Activated naive CD8-positive, alpha-beta T cell treated with anti-CD3 and anti-CD28 coated beads, Interleukin-2, amount 10 ng/mL, durations not matched to agents 7 days and 5 days (primary cell): ENCODE measurements around the gene BRD7. TPM values are rescaled to one million over a fixed set of nuclear protein-coding genes. Genes with fewer than 3 reads are reported as not detected.

Source experiments
- ATAC-seq: fragments of 150-1000 bp; cut with Tn5 transposase; one replicate; pipeline ENCODE4 v1.10.0; 2021; ENCODE audit warnings: low read depth, moderate library complexity
- POLR2A ChIA-PET: fragments of 350-600 bp; sonication (Branson Sonifier 250); formaldehyde crosslinking; loops from one replicate; lab custom pipeline; 2021; ENCODE audit warnings: antibody characterized with exemption; lab: Charles Lee
- DNase-seq: peaks from one replicate; pipeline ENCODE4 v3.0.0; 2021
- H3K27ac Mint-ChIP-seq: one replicate; pipeline ENCODE4 v1.8.0; 2022; ENCODE audit warnings: mild to moderate bottlenecking, mixed read lengths
- H3K27me3 Mint-ChIP-seq: one replicate; pipeline ENCODE4 v1.8.0; 2022; ENCODE audit warnings: mild to moderate bottlenecking, moderate library complexity, mixed read lengths
- H3K36me3 Mint-ChIP-seq: one replicate; pipeline ENCODE4 v1.8.0; 2021; ENCODE audit warnings: mild to moderate bottlenecking, mixed read lengths
- H3K4me1 Mint-ChIP-seq: one replicate; pipeline ENCODE4 v1.8.0; 2021; ENCODE audit warnings: mixed read lengths
- H3K4me3 Mint-ChIP-seq: one replicate; pipeline ENCODE4 v1.8.0; 2022; ENCODE audit warnings: mild to moderate bottlenecking, moderate library complexity, mixed read lengths
- H3K9me3 Mint-ChIP-seq: one replicate; pipeline ENCODE4 v1.8.0; 2021; ENCODE audit warnings: mixed read lengths
- total RNA-seq, 2 experiments: library from RNA; stranded (reverse); gene quantifications; one replicate each; pipeline ENCODE4 v1.2.3, GENCODE V29; 2021

BRD7 gene
- total RNA-seq, 2 experiments from 2014 or later, result 81.4 to 84.3 TPM

DNA sequence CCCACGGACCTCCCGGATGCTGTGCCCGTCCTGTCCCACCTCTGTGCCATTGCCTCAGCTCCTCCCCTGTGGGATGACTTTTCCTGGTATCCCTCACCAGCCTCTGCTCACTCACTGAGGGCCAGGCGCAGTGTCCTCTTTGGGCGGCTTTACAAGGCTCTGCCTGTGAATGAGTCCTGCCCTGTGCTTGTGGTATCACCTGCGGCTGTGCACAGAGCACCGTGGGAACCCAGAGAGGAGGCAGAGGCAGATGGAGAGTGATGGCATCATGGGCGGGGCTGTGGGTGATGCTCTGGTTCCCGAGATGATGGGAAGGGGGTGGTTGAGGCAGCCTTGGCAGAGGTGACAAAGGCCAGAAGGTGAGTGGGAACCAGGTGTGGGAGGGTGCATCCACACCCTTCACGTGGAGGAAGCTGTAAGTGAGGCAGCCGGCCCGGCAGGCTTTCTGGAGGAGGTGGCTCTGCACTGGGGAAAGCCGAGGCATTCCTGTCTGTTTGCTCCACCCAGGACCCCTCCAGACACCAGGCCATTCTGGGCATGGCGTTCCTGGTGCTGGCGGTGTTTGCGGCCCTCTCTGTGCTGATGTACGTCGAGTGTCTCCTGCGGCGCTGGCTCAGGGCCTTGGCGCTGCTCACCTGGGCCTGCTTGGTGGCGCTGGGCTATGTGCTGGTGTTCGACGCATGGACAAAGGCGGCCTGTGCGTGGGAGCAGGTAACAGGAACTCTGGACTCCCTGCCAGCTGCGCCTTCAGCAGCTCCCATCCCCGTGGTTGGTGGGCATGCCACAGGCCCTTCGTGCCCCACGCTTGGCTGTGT, 78.6 kb downstream of the BRD7 start:
- DNase-seq (no peak), ATAC-seq (no peak)
- POLR2A ChIA-PET, result no interaction called here
- H3K4me3 Mint-ChIP-seq, result no peak overlapping the region
- no peaks in the 10 kb centered on the region for H3K27me3 Mint-ChIP-seq
- H3K4me1 Mint-ChIP-seq, result peaks cover 8% of the 10 kb centered on the region
- peaks cover 2% of the 10 kb centered on the region for H3K9me3 Mint-ChIP-seq
- peaks cover 20% of the 10 kb centered on the region for H3K36me3 Mint-ChIP-seq
- H3K27ac Mint-ChIP-seq, result no peak overlapping the region

DNA sequence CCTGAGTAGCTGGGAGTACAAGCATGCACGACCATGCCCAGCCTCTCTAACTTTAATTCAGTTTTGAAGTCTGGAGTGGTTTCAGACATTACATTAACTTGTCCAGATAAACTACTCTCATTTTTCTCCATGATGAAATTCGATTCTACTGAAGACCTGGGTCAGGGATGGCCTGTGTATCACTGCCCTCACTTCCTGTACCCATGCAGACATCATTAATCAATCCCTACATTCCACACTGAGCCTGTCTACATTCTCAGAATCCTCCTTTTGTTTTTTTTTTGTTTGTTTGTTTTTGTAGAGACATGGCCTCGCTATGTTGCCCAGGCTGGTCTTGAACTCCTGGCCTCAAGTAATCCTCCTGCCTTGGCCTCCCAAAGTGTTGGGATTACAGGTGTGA, 79.9 kb downstream of the BRD7 start:
- Mint-ChIP-seq H3K4me3 (no peak overlapping the region), H3K36me3 (peaks cover 18% of the 10 kb centered on the region), H3K27me3 (no peaks in the 10 kb centered on the region), H3K9me3 (peaks cover 2% of the 10 kb centered on the region), H3K4me1 (peaks cover 13% of the 10 kb centered on the region), H3K27ac (peak overlapping the region; percentile 31)
- POLR2A ChIA-PET, result no interaction called here
- no peak for DNase-seq
- ATAC-seq, result no peak

DNA sequence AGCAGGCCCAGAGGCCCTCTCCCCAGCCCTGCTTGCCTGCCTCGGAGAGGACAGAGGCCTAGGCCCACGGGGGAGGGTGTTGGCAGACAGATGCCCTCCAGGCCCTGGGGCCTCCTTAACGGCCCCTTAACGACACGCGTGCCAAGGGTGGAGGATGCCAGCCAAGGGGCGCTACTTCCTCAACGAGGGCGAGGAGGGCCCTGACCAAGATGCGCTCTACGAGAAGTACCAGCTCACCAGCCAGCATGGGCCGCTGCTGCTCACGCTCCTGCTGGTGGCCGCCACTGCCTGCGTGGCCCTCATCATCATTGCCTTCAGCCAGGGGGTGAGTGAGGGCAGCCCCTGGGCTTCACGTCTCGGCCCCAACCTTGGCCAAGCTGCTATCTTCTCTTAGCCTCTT, 80.8 kb downstream of the BRD7 start:
- Mint-ChIP-seq H3K4me3 (no peak overlapping the region), H3K27ac (no peak overlapping the region), H3K9me3 (peaks cover 2% of the 10 kb centered on the region), H3K36me3 (peaks cover 21% of the 10 kb centered on the region), H3K27me3 (no peaks in the 10 kb centered on the region), H3K4me1 (peaks cover 19% of the 10 kb centered on the region)
- no peak for ATAC-seq
- no peak for DNase-seq
- POLR2A ChIA-PET, result interaction anchor here (0.8 kb wide), 1 partner anchor 37 kb away, joined by 3 read pairs; no protein-coding TSS in a partner anchor

DNA sequence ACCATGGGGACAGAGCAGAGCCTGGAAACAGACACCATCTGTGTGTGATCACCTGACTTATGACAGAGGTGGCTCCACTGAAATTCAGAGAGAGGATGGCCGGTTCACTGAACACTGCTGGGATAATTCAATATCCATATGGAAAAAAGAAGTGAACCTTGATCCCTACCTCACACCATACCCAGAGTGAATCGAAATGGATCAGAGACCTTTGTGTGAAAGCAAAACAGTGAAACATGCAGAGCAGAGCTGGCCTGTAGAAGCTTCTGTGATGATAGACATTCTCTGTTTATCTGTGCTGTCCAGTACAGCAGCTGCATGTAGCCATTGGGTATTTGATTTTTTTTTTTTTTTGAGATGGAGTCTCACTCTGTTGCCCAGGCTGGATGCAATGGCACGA, 82.1 kb downstream of the BRD7 start:
- Mint-ChIP-seq H3K4me3 (no peak overlapping the region), H3K4me1 (peaks cover 29% of the 10 kb centered on the region), H3K36me3 (peaks cover 21% of the 10 kb centered on the region), H3K9me3 (peaks cover 2% of the 10 kb centered on the region), H3K27me3 (no peaks in the 10 kb centered on the region), H3K27ac (no peak overlapping the region)
- POLR2A ChIA-PET, result interaction anchor here (1.0 to 1.5 kb wide), 2 partner anchors 12 to 43 kb away, joined by 3 to 5 read pairs; no protein-coding TSS in a partner anchor
- ATAC-seq, result no peak
- no peak for DNase-seq

DNA sequence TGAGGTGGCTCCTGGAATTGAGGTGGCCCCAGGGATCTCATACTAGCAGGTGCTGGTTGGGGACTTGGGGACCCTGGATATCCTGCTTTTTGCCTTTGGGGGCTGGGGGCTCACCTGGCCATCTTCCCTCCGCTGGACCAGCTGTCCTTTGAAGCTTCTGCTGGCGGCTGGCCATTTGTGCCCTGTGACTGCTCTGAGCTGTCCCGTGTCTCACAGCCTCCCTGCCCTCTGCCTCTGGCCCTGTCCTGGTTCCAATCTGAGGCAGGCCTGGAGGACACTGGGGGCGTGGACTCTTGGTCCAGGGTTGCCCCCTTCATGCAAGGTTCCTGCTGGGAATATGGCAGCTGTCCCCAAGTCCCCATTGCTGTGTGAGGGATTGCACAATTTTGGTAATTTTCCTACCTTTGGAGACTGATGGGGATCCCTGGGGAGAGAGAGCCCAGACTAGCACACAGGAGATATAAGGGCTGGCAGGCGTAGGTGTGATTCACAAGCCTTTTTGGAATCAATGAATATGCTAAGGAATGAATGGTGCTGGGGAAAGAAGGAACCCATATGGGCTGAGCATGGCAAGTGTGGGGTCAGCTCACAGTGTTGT, 83.3 kb downstream of the BRD7 start:
- Mint-ChIP-seq H3K4me1 (peaks cover 35% of the 10 kb centered on the region), H3K27ac (peak overlapping the region; percentile 42), H3K9me3 (peaks cover 2% of the 10 kb centered on the region), H3K36me3 (peaks cover 22% of the 10 kb centered on the region), H3K4me3 (no peak overlapping the region), H3K27me3 (no peaks in the 10 kb centered on the region)
- POLR2A ChIA-PET, result interaction anchor here (1.0 kb wide), 1 partner anchor 42 kb away, joined by 3 read pairs; no protein-coding TSS in a partner anchor
- no peak for DNase-seq
- ATAC-seq, result no peak

DNA sequence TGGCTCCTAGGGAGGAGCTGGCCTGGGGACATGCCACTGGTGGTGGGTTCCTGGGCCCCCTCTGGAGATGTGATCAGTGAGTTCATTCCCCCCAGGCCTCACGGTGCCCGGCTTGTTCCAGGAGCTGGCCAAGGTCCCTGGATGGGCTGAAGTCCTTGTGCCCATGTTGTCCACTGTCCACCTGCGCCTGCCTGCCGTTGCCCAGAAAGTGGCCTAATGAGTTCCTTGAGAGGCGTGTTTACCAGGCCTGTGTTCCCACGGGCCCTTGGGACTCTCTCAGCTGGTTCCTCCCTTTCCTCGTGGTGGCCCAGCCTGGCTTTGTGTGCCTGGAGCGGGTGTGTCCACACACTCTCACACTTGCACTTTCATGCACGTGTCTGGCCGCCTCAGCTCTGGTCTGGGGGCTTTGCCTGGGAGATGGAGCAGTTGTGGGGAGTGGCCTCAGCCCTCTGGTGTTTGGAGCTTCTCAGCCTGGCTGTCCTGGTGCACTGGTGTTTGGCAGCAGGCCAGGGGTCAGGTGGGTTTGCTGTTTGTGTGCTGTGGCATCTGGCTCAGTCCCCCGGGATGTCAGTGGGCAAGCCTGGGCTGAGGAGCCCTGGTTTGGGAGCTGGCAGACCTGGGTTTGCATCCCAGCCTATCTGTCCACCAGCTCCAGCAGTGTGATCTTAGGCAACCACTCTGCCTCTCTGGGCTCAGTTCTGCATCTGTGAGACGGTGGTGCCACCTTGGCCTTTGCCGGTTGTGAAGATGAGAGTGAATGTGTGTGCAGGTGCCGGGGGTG, 84.5 kb downstream of the BRD7 start:
- H3K9me3 Mint-ChIP-seq, result peaks cover 2% of the 10 kb centered on the region
- H3K4me1 Mint-ChIP-seq, result peaks cover 46% of the 10 kb centered on the region
- POLR2A ChIA-PET, result interaction anchor here (1.3 to 3.4 kb wide), 2 partner anchors 11 to 29 kb away, joined by 4 to 20 read pairs; no protein-coding TSS in a partner anchor
- H3K27me3 Mint-ChIP-seq, result no peaks in the 10 kb centered on the region
- ATAC-seq (no peak), DNase-seq (no peak)
- H3K27ac Mint-ChIP-seq, result peak overlapping the region; percentile 44
- H3K36me3 Mint-ChIP-seq, result peaks cover 33% of the 10 kb centered on the region
- no peak overlapping the region for H3K4me3 Mint-ChIP-seq

DNA sequence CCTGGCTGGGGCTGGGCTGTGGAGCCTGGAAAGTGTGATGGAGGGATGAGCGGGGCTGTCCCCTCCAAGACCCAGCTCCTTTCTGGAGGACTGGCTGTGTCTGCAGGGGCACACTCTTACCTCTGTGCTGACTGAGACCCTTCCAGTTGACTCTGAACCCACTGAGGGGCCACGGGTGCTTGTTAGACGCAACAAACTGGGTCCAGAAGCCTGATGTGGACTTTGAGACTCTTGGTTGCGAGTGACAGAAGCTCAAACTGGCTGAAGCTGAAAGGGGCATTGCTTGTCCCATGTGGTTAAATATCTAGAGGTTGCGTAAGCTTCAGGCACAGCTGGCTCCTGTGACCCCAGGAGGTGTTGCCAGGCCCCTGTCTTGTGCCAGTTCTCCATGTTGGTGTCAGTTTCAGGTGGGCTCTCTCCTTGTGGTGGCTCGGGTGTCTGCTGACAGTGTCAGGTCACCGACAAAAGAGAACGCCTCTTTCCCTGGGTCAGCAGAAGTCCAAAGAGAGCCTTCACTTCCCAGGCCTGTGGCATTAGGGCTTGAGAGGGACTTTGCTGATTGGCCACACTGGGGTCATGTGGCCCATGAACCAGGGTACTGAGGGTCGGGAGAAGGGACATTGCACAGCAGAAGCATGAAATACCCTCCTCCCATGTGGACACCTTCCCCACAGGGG, 85.7 kb downstream of the BRD7 start:
- DNase-seq (no peak), ATAC-seq (no peak)
- POLR2A ChIA-PET, result interaction anchor here (1.1 to 7.0 kb wide), 5 partner anchors 10 to 258 kb away, joined by 3 to 51 read pairs (median 4); partner anchors contain the start of genes ADCY7 and CNEP1R1
- H3K36me3 Mint-ChIP-seq, result peaks cover 35% of the 10 kb centered on the region
- peaks cover 2% of the 10 kb centered on the region for H3K9me3 Mint-ChIP-seq
- peaks cover 57% of the 10 kb centered on the region for H3K4me1 Mint-ChIP-seq
- peak overlapping the region; percentile 64 for H3K4me3 Mint-ChIP-seq
- H3K27me3 Mint-ChIP-seq, result no peaks in the 10 kb centered on the region
- H3K27ac Mint-ChIP-seq, result no peak overlapping the region

DNA sequence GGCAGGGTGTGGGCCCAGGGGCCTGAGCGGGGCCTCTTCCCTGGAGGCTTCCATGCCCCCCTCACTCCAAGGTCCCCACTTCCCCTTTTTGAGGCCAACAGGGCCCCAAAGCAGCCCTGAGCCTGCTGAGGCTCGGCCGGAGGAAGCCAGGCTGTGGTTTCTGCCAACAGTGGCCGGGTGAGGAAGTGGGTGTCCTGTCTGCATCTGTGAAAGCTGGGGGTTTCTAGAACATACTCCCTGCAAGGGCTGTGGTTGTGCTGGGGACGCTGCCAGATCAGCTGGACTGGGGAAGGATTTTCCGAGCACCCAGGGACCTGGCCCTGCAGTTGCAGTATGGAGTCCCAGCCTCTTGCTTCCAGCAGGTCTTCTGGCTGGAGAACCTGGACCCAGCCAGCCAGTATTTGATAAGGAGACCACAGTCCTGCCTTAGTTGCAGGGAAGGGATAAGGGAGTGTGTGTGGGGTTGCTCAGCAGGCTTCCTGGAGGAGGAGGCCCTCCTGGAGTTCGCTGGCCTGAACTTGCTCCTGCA, 86.7 kb downstream of the BRD7 start:
- Mint-ChIP-seq H3K4me3 (peak overlapping the region; percentile 64), H3K27me3 (no peaks in the 10 kb centered on the region), H3K9me3 (peaks cover 2% of the 10 kb centered on the region), H3K27ac (peak overlapping the region; percentile 63), H3K4me1 (peaks cover 67% of the 10 kb centered on the region), H3K36me3 (peaks cover 42% of the 10 kb centered on the region)
- POLR2A ChIA-PET, result interaction anchor here (0.8 to 7.0 kb wide), 8 partner anchors 9 to 257 kb away, joined by 3 to 51 read pairs (median 4); partner anchors contain the start of genes ADCY7 and CNEP1R1
- DNase-seq, result peak; percentile 73
- peak; percentile 79 for ATAC-seq

DNA sequence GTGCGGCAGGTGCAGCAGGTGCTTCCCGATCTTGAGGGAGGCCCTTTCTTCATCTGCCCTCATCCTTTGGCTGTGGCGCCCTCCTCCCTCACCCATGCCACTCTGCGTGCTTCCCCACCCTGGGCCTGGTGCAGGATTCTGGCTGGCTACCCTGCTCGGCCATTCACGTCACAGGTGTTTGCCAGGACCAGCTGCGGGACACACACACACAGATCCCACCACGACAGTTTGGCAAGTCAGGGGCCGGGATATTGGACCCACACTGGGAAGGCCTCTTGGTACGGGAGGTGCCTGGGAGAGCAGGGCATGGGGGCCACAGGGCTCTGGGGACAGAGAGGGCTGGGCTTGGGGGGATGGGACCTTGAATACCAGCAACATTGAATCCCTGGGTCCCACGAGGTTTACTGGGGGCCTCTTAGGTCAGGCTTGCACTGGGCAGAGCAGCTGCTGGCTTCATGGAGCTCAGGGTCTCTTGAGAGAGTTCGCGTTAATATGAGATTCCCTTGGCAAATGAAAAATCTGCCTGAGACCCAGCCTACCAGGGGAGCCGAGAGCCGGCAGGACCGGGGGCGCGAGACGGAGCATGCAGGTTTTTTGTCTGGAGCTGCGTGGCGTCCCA, 87.3 kb downstream of the BRD7 start:
- Mint-ChIP-seq H3K27ac (peak overlapping the region; percentile 63), H3K27me3 (no peaks in the 10 kb centered on the region), H3K36me3 (peaks cover 41% of the 10 kb centered on the region), H3K4me3 (peak overlapping the region; percentile 64), H3K9me3 (peaks cover 2% of the 10 kb centered on the region), H3K4me1 (peaks cover 72% of the 10 kb centered on the region)
- DNase-seq (no peak), ATAC-seq (no peak)
- POLR2A ChIA-PET, result interaction anchor here (0.8 to 7.0 kb wide), 7 partner anchors 8 to 256 kb away, joined by 3 to 51 read pairs (median 4); partner anchors contain the start of genes ADCY7 and CNEP1R1

DNA sequence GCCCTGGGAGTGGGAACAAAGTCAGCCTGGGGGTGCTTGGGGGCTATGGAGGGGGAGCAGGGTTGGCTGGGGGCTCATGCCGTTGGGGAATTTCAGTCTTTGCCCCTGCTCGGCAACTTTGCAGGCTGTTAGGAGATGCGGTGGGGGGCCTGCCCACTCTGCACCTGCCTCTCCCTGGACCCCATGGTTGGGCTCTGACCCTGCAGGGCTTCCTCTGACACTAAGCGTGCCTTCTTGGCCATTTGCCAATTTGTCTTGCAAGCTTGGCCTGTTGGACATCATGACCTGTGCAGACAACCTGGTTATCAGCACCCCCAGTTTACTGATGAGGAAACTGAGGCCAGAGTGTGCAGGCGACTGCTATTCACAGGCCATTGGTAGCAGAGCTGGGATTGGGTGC, 87.9 kb downstream of the BRD7 start:
- ATAC-seq (no peak), DNase-seq (no peak)
- no peaks in the 10 kb centered on the region for H3K27me3 Mint-ChIP-seq
- no peak overlapping the region for H3K27ac Mint-ChIP-seq
- no peak overlapping the region for H3K4me3 Mint-ChIP-seq
- peaks cover 73% of the 10 kb centered on the region for H3K4me1 Mint-ChIP-seq
- H3K36me3 Mint-ChIP-seq, result peaks cover 39% of the 10 kb centered on the region
- peaks cover 2% of the 10 kb centered on the region for H3K9me3 Mint-ChIP-seq
- POLR2A ChIA-PET, result interaction anchor here (7.0 kb wide), 1 partner anchor 13 kb away, joined by 51 read pairs; the partner anchor contains the start of gene ADCY7

DNA sequence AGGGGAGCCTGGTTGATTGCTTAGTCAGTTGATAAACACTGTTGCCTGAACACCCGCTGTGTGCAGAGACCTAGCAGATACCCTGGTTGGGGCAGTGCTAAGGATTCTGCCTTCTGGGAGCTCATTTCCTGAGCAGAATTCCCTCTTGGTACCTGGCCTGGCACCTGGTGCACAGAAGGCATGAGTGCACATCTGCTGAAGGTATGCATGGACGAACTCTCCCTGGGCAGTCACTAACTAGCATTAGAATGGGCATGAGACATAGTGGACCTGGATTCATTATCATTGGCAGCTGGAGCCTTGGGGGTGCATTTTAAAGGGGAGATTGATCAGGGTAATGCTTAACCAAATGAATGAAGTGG, 89.3 kb downstream of the BRD7 start:
- Mint-ChIP-seq H3K27ac (no peak overlapping the region), H3K4me3 (no peak overlapping the region), H3K36me3 (peaks cover 33% of the 10 kb centered on the region), H3K27me3 (no peaks in the 10 kb centered on the region), H3K9me3 (no peaks in the 10 kb centered on the region), H3K4me1 (peaks cover 73% of the 10 kb centered on the region)
- ATAC-seq, result no peak
- POLR2A ChIA-PET, result interaction anchor here (0.7 to 7.0 kb wide), 2 partner anchors 11 to 70 kb away, joined by 3 to 51 read pairs; partner anchors contain the start of gene ADCY7
- DNase-seq, result no peak

DNA sequence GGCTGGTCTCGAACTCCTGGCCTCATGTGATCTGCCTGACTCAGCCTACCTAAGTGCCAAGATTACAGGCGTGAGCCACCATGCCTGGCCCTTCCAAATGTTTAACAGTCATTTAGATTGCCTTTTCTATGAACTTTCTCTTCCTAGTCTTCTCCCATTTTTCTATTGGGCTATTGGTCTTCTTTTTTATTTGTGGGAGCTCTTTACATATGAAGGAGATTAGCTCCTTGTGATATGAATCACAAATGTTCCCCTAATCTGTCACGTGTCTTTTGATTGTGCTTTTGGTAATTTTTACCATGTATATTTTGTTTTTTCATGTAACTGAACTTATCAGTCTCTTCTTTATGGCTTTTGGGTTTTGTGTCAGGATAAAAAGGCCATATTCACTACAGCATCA, 90.5 kb downstream of the BRD7 start:
- Mint-ChIP-seq H3K27ac (peak overlapping the region; percentile 15), H3K27me3 (no peaks in the 10 kb centered on the region), H3K36me3 (peaks cover 31% of the 10 kb centered on the region), H3K4me1 (peaks cover 74% of the 10 kb centered on the region), H3K4me3 (peak overlapping the region; percentile 70), H3K9me3 (no peaks in the 10 kb centered on the region)
- POLR2A ChIA-PET, result interaction anchor here (0.6 to 7.0 kb wide), 7 partner anchors 10 to 525 kb away, joined by 3 to 51 read pairs (median 4); partner anchors contain the start of gene ADCY7
- no peak for ATAC-seq
- no peak for DNase-seq
